ENCODE data around the gene TOMM40L.
A peak's percentile ranks its signal among the peaks of the same experiment; 100 is the strongest.

TOMM40L gene

DNA sequence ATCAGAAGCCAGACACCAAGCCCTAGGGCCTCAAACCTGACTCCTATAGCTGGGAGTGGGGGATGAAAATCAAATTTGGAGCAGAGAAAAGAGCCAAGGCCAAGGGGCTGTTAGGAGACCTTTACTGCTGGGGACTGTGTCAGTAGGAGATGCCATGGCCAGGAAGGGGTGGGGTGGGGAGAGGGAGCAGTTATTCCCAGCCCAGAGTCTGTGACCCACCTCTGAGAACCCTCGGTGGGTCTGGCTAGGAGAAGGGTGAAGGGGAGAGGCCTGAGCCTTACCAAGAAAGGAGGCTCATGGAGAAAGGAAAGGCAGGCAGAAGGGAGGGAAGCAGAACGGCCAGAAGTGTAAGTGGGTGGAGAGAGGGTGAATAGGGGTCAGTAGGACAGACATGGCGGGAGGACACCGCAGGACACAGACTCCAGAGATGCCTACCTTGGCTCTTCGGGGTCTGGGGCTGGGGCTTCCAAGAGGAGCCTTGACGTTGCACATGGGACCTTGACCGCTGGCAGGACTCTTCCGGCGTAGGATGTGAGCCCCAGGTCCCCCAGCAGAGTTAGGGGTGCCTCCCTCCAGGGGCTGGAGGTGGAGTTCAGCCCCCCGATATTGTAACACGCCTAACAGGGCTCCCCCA lies 28.2 kb upstream of the TOMM40L start:
- no peak for DNase-seq

DNA sequence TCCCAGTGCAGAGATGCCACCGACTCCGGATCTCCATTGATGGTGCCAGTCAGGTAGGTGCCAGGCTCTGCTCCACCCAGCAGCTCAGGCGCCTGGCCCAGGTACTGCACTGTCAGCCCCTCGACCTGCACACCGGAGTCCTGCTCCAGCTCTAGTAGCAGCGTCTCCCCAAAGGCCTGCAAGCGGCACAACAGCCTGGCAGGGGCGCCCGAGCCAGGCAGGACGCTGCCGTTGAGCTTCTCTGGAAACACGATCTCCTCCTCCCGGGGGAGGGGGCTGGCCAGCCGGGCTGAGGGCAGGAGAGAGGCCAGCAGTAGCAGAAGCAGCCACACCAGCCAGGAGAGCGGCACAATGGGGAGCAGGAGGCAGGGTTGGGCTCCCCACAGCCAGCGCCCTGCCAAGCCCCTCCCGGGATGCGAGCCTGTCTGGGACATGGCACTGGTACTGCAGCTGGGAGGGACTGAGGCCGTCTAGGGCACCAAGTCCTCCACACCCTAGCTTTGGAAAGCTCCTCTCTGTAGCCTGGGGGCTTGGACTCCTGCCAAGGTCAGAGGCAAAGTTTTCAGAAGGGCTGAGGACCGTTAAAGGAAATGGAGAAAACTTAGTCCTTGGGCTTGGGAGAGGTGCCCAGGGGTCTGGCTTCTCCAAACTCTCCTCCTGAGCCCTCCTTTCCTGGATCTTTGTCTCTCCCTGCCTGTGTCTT lies 27.5 kb upstream of the TOMM40L start:
- peak in 1 of 2 donors; percentile 68 for DNase-seq

DNA sequence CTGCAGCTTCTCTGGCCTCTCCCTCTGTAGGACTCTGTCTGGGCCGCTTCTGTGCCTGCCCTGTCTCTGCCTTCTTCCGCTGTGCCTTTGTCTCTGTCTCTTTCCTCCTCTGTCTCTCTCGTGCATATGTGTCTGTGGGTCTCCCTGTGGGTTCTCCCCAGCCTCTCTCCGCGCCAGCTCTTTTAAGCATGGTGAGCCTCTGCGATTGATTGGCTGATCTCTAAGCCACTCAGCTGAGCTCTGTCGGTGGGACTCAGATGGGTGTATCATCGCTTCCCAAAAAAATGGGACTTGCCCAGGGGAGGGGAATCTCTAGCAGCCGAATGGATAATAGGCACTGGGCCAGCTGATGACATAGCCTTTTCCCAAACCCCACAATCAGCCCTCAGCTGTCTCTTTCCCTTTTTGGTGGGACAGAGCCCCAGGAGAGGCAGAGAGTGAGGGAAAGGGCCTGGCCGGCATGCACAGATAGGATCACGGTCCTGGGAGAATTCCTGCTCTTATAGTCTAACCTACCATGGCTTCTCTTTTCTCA lies 26.9 kb upstream of the TOMM40L start, which contains the start of gene ADAMTS4:
Gene ADAMTS4 (minus strand): TSS at position 158 of the 535 bp plus-strand sequence. CDS start 427 bp downstream, outside the sequence.
- DNase-seq = peak; percentile 83 to 87

- no peak for DNase-seq
Measured at GRCh38 chr1:161199506-161200139, 26.2 kb upstream of the TOMM40L start.

- peak; percentile 81 to 91 for DNase-seq
Measured at GRCh38 chr1:161200421-161200991, 25.4 kb upstream of the TOMM40L start.

DNA sequence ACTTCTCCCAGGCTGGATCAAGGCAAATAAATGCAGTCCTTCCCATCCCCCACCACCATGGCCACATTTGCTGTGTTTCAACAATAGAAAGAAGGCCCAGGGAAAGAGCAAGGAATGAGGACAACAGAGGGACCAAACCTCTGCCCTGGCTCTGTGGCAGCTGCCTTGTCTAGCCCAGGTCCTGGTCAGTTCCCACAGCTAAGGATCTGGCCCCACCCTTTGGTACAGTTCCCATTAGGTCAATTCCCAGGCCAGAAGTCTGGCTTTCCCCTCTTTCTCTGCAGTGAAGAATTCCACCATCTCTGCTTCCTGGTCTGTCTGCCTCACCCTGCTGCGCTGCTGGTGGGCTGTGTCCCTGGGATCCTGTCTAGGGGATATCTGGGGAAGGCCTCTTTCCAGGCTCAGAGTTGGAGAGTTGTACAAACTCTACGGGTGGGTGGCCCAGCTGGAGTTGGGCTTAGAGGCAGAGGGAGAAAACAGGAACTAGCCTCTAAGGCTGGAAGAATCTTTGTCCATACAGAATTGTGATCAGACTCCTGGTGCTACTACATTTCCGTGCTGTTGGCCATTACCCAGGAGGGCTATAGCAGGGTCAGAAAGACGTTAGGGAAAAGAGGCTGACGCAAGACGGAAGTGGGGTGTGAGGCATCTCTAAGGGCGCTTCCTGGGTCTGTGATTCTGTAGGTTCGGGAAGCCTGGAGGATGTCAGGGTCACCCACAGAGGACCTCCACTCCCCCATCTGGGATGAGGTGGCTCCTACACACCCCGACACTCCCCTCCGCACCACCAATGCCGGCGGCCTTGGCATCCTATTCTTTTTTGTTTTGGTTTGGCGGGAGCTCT lies 24.6 kb upstream of the TOMM40L start:
- DNase-seq = peak; percentile 28 to 54

DNA sequence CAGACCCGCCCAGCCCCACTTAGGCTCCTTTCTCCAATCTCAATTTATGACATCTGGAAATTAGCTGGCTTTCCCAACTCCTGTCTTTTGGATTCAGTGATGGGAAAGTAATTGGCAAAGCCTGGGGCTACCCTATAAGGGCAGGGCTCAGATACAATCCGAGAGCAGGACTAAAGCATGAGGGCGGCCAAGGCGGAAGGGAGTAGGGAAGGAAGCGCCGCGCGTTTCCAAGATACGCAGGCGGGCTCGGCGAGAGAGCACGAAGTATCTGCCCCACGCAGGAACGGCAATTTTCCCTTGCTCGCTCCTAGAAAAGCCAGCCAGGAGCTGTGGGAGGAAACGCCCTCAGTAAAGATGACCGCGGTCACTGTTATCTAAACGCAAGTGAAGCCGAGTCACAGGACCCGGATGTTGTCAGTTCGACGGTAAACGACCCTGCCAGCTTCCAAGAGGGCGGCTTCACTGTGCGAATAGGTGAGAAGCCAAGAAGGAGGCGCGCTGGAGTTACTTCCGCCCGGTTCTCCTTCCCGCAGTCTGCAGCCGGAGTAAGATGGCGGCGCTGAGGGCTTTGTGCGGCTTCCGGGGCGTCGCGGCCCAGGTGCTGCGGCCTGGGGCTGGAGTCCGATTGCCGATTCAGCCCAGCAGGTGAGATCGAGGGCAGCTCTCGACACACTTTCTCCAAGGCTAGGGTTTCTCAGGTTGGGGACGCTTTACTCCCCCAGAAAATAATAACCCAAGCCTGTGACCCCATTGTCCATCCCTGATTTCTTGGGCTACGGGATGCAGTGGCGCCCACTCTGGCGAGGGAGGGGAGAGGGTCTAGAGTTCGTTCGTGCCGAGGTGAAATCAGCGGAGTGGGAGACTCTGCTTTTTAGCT lies 23.8 kb upstream of the TOMM40L start, which contains the start of gene NDUFS2:
Gene NDUFS2 (plus strand): TSS at position 532 of the 877 bp plus-strand sequence. CDS start 19 bp downstream, at position 551.
- peak; percentile 96 to 100 for DNase-seq

DNA sequence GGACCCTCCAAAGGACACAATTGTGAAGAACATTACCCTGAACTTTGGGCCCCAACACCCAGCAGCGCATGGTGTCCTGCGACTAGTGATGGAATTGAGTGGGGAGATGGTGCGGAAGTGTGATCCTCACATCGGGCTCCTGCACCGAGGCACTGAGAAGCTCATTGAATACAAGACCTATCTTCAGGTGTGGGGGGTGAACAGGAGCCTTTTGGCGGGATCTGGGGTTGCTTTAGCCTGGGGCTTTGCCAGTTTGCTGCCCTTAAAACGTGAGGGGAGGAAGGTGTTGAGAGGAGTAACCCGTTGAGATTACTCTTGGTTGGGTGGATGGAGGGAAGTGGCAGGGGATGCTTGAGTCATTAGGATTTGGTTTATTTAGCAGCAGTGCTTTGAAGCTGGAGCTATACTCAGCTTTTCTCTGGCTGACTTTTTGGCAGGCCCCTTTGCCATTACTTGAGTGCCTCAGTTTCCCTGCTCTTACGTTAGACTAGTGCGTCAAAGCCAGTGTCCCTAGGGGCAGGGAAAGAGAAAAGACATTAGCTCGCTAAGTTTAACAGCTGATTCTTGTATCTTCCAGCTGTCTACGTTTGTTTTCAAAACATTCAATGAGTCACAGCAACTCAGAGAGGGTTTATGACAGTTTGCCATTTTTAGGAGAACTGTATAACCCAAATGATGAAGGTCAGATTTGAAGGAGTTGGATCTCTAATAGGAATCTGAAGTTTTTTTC lies 19.3 kb upstream of the TOMM40L start:
- no peak for DNase-seq

DNA sequence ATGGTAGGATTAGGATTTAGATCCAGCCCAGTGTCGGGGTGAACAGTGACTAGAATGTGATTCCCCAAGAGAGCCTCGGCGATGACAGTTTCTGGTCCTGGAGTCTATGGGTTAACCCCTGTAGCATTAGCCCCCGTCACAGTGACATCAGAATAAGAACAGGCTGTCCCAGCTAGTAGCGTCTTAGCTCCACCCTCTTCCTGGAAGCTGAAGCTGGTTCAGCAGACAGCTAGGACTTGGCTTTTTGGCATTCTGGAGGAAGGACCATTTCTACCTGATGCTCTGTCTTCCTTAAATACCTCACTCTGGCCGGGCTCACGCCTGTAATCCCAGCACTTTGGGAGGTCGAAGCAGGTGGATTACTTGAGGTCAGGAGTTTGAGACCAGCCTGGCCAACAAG lies 18.7 kb upstream of the TOMM40L start:
- DNase-seq = no peak

GRCh38 chr1:161209790-161210409 lies 16.0 kb upstream of the TOMM40L start:
- peak; percentile 42 to 64 for DNase-seq

- no peak for DNase-seq
Measured at GRCh38 chr1:161214369-161214768, 11.5 kb upstream of the TOMM40L start.

DNA sequence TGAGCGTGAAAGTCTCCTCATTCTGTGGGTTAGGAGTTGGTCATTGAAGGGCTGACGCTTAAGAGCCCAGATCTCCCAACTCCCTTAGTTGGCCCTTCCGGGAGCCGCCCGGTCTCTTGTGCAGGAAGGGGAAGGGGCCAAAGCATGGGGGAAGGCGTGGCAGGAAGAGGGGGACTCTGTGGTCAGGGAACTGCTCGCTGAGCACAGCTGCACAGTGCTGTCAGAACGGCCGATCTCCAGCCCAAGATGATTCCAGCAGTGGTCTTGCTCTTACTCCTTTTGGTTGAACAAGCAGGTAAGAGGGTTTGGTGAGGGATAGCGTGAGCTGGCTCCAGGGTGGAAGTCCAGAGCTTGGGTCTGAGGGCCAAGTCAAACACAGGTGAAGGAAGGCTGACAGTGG lies 10.8 kb upstream of the TOMM40L start, which contains the start of gene FCER1G:
Gene FCER1G (plus strand): TSS at position 220 of the 400 bp plus-strand sequence. CDS start 27 bp downstream, at position 247.
- peak in 1 of 2 donors; percentile 22 for DNase-seq

DNA sequence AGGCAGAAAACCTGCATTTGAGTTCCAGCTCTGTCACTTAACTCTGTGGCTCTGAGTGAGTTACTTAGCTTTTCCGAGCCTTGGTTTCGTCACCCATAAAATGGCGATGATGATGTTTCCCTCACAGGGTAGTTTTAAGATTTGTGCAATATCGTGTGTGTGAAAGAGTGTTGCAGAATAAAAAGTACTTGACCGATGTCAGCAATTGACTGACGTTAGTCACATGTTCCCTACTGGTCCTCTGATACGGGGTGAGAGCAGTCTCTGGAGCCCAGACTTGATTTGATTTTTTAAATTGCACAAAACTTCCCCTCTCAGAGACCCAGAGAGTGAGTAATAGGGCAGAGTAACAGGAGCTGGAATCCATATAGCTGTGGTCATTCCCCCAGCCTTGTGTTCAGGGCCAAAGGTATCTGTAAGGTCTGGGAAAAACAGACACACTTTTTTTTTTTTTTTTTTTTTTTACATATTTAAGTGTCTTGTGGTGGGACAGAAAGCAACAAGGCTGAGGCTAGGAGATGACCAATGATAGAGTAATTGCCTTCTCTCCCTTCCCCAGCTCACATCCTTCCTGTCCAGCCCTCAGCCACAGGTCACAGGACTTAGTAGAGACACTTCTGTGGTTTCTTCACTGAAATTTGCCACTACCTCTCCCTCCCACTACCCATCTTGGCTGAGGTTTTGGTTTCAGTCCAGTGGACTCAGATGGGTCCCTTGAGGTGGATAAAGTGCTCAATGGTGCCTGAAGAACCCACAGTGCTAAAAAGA lies 8.7 kb upstream of the TOMM40L start:
- DNase-seq = peak in 1 of 2 donors; percentile 6

DNA sequence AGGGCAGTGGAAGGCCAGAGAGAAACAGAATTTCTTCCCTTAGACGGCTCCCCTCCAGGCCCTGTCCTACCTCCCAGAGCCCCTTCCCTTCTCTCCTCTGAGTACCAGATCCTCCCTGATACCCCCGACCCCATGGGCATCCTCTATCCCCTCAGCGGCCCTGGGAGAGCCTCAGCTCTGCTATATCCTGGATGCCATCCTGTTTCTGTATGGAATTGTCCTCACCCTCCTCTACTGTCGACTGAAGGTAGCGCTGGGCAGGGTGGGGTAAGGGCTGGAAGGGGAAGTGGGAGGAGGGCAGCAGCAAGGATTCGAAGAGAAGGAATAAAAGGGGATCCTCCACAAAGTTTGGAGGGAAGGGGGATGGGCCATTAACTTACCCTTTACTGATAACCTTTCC lies 8.0 kb upstream of the TOMM40L start:
- no peak for DNase-seq

DNA sequence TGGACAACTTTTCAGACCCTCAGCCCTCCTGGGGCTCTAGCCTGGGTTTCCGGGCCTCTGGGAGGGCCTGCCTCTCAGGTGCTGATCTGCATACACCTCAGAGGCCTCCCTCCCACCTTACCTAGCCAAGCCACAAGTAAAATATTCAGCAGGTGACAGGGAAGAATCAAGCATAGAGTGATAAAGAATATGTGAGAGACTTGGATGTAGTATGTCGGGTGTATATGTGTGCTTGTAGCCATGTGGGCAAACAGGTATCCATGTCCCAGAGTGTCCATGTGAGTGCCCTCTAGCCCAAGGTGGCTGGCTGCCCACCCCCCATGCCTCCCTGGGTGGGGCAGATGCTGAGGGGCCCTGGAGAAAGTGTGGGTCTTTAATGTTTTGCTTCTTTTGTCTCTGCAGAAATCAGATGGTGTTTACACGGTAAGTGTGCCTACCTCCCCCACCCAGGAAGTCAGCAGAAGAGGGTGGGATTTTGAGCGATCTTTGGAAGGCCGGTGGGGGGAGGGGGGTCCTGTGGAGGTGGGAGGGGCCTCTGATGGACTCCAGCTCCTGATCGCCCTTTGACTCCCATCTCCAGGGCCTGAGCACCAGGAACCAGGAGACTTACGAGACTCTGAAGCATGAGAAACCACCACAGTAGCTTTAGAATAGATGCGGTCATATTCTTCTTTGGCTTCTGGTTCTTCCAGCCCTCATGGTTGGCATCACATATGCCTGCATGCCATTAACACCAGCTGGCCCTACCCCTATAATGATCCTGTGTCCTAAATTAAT lies 7.4 kb upstream of the TOMM40L start:
- DNase-seq = no peak

DNA sequence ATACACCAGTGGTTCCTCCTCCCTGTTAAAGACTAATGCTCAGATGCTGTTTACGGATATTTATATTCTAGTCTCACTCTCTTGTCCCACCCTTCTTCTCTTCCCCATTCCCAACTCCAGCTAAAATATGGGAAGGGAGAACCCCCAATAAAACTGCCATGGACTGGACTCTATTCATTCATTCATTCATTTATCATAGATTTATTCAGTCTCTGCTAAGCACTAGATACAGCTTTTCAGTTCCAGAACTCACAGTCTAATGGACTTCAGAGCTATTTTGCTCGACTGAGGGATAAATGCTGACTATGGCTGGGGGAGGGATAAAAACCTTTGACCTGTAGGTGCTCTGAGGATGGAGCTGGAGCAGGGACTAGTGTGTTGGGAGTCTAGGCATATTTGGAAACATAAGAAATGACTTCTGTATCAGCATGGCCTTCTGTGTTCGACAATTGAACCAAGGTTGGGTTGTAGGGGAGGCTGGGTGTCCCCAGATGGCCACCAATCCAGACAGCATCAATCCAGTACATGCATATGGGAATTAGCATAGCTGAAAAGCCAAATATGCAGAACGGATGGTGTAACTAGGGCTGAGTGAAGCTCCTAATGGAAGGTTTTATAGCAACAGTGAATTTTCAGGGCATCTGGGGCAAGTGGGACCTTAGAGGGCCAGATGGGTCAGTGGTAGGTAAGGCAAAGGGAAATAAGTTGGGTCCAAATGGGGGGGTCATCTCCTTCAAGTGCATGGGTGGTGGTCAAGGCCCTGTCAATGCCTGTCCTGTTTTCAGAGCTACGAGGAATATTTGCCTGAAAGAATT lies 6.6 kb upstream of the TOMM40L start:
- DNase-seq = no peak

DNA sequence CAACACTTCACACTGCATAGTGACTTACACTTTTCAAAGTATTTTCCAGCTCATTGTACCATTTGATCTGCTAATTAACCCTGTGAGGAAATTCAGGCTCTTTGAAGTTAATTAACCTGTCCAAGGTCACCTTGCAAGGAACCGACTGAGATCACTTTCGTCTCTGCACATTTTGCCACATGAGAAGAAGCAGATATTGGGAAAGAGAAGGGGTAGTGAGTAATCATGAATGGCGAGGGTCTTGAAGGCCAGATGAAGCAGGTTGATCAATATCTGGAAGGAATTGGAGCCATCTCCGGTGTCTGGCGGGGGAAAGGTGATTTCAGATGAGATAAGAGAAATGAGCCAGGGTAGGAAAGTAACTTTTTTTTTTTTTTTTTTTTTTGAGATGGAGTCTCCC lies 5.9 kb upstream of the TOMM40L start:
- no peak for DNase-seq

Data from hippocampal formation (tissue), 2 donors.